GM23338 (cell line): ENCODE results near the gene BHLHA15. TPM values are rescaled to one million over a fixed set of nuclear protein-coding genes. Genes with fewer than 3 reads are reported as not detected.
A peak's percentile ranks its signal among the peaks of the same experiment; 100 is the strongest.

Experiments
- ATAC-seq: fragments of 200-7000 bp; cut with Tn5 transposase; 3 replicates; pipeline ENCODE4 v1.9.1; 2020
- DNase-seq: peaks from one replicate; pipeline ENCODE4 v3.0.0-alpha.2; 2015; ENCODE audit warnings: low spot score
- H2AFZ ChIP-seq: fragments of 200-600 bp; sonication (generic); 2 replicates; pipeline ENCODE4 v1.8.0; 2016; ENCODE audit warnings: antibody characterized with exemption, mild to moderate bottlenecking, moderate library complexity
- H3F3A ChIP-seq: fragments of 200-600 bp; sonication (generic); replicated peaks from 2 replicates; pipeline ENCODE4 v1.8.0; 2017; ENCODE audit warnings: antibody characterized with exemption, mixed run types, low read depth
- H3K27ac ChIP-seq: fragments of 200-600 bp; sonication (generic); 2 replicates; pipeline ENCODE4 v1.6.1; 2016; ENCODE audit warnings: low read depth
- H3K27me3 ChIP-seq: fragments of 200-600 bp; sonication (generic); 2 replicates; pipeline ENCODE4 v1.8.0; 2016; ENCODE audit warnings: mild to moderate bottlenecking, mixed run types, moderate library complexity; ENCODE audit not compliant: insufficient read depth
- H3K36me3 ChIP-seq: fragments of 200-600 bp; sonication (generic); 2 replicates; pipeline ENCODE4 v1.8.0; 2016; ENCODE audit warnings: mild to moderate bottlenecking; ENCODE audit not compliant: insufficient read depth
- H3K4me1 ChIP-seq: fragments of 200-600 bp; sonication (generic); 2 replicates; pipeline ENCODE4 v1.8.0; 2016; ENCODE audit warnings: mild to moderate bottlenecking, moderate library complexity; ENCODE audit not compliant: insufficient read depth
- H3K4me2 ChIP-seq: fragments of 200-600 bp; sonication (generic); 2 replicates; pipeline ENCODE4 v1.7.1; 2017; ENCODE audit warnings: mixed run types
- H3K4me3 ChIP-seq: fragments of 200-600 bp; sonication (generic); 2 replicates; pipeline ENCODE4 v1.6.1; 2016; ENCODE audit warnings: mixed run types
- H3K79me2 ChIP-seq: fragments of 200-600 bp; sonication (generic); replicated peaks from 2 replicates; pipeline ENCODE4 v1.8.0; 2017; ENCODE audit warnings: mild to moderate bottlenecking; ENCODE audit not compliant: insufficient read depth
- H3K9me2 ChIP-seq: fragments of 200-600 bp; sonication (generic); 2 replicates; pipeline ENCODE4 v1.8.0; 2017; ENCODE audit not compliant: insufficient read depth
- H4K20me1 ChIP-seq: fragments of 200-600 bp; sonication (generic); replicated peaks from 2 replicates; pipeline ENCODE4 v1.8.0; 2017; ENCODE audit warnings: mild to moderate bottlenecking; ENCODE audit not compliant: insufficient read depth
- H3K27ac Mint-ChIP-seq: 2 replicates; pipeline ENCODE4 v1.8.0; 2020; ENCODE audit warnings: inconsistent platforms, mild to moderate bottlenecking, moderate library complexity, mixed read lengths
- H3K27me3 Mint-ChIP-seq: 3 replicates; pipeline ENCODE4 v1.8.0; 2022; ENCODE audit warnings: low read depth, mild to moderate bottlenecking, moderate library complexity, mixed read lengths, inconsistent platforms; ENCODE audit not compliant: insufficient read depth, poor library complexity
- H3K36me3 Mint-ChIP-seq: 3 replicates; pipeline ENCODE4 v1.8.0; 2021; ENCODE audit warnings: low read depth, mild to moderate bottlenecking, inconsistent platforms, moderate library complexity, mixed read lengths
- H3K4me1 Mint-ChIP-seq: 3 replicates; pipeline ENCODE4 v1.8.0; 2020; ENCODE audit warnings: mild to moderate bottlenecking, inconsistent platforms, mixed read lengths
- H3K4me3 Mint-ChIP-seq: 3 replicates; pipeline ENCODE4 v1.8.0; 2021; ENCODE audit warnings: moderate library complexity, mild to moderate bottlenecking, inconsistent platforms, mixed read lengths
- H3K9me3 Mint-ChIP-seq: 3 replicates; pipeline ENCODE4 v1.8.0; 2020; ENCODE audit warnings: moderate library complexity, mild to moderate bottlenecking, inconsistent platforms, mixed read lengths
- ZNF114 ChIP-seq: fragments of 250-450 bp; sonication (Bioruptor Pico); IDR thresholded peaks from 2 replicates; pipeline ENCODE4 v1.5.0; 2020; ENCODE audit warnings: mild to moderate bottlenecking, moderate library complexity
- ZNF331 ChIP-seq: fragments of 250-450 bp; sonication (Bioruptor Pico); IDR thresholded peaks from 2 replicates; pipeline ENCODE4 v1.5.0; 2020; ENCODE audit warnings: low read depth, mild to moderate bottlenecking, moderate library complexity
- polyA plus RNA-seq: library from polyadenylated mRNA; unstranded; fragments of >200 nt; fragmentation: Nextera tagmentation; extraction: Ambion mirVana; gene quantifications from 2 replicates; pipeline ENCODE4 v1.2.1, GENCODE V29; 2016
- total RNA-seq: library from RNA; depleted of rRNA; stranded (reverse); fragments of >200 nt; shearing (Covaris generic); gene quantifications from 2 replicates; pipeline ENCODE4 v1.2.3, GENCODE V29; 2014
- TF ChIP-seq, protein P1 (sequence below): fragments of 250-450 bp; sonication (Bioruptor Pico); IDR thresholded peaks from 2 replicates; pipeline ENCODE4 v1.5.0; 2020; ENCODE audit warnings: mild to moderate bottlenecking, moderate library complexity
- TF ChIP-seq, protein P2 (sequence below): IDR thresholded peaks from 2 replicates; pipeline ENCODE4 v1.6.1; 2016; ENCODE audit warnings: antibody characterized with exemption
- TF ChIP-seq, protein P3 (sequence below), 2 experiments: fragments of 200-600 bp in 1 of 2; sonication (generic) in 1 of 2; conservative IDR thresholded peaks; 2 replicates each; pipeline versions ENCODE4 v1.5.1 to v1.6.1; 2016 to 2017; ENCODE audit warnings: antibody characterized with exemption in 2 of 2, low read depth in 2 of 2, mild to moderate bottlenecking in 2 of 2, moderate library complexity in 1 of 2

BHLHA15 gene
- total and polyA plus RNA-seq, 2 experiments from 2014 or later, result 1.4 to 8.3 TPM

DNA sequence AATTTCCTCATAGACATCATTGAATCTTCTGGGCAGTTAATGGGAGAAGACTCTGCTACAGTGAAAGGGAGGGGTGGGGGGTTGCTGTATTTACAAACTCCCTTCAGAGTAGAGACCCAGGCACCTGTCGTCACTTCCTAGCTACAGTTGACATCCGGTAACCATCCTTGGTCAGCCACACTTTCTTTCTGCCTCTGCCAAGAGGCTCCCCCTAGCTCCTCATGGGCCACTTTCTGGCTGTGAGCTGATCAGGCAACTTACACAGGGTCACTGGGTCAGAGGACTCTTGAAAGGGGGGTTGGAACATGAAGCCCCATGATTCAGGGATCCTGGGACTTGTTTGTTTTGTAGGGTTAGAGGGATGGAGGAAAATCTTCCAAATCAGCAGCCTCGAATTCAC, 39.5 kb downstream of the BHLHA15 start:
- DNase-seq, result peak; percentile 44
- Mint-ChIP-seq H3K27me3 (peaks cover 10% of the 10 kb centered on the region), H3K27ac (peak overlapping the region; percentile 80)

DNA sequence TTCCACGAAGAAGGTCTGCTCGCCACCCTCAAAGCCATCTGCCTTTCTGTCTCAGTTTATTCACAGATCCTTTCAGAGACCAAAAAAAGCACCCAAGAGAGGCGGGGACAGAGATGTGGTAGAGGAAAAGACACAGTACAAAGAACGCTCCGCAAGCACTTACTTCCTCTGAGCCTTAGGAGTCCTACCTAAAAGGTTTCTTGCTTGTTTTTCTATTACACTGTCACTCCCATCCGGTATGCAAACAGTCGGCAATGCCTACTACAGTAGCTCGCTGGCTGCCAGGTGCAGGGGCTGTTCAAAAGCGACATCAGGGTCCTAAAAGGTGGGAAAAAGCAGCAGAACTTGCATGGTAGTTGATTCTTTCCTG, 40.0 kb downstream of the BHLHA15 start:
- Histone ChIP-seq H3K27ac (peak overlapping the region; percentile 55; the same call in 1 of the 2 replicates), H3F3A (peaks cover 14% of the 10 kb centered on the region; the same call in 1 of the 2 replicates), H2AFZ (peak overlapping the region; percentile 94), H3K4me2 (peak overlapping the region; percentile 95), H3K36me3 (no peaks in the 10 kb centered on the region), H3K4me3 (peak overlapping the region; percentile 95), H4K20me1 (0 out of 2 replicates have a peak, but pooled peaks cover 3% of the 10 kb centered on the region), H3K9me2 (no peaks in the 10 kb centered on the region), H3K4me1 (peaks cover 19% of the 10 kb centered on the region), H3K79me2 (peaks cover 11% of the 10 kb centered on the region), H3K27me3 (no peaks in the 10 kb centered on the region)
- H3K27ac Mint-ChIP-seq, result no peak overlapping the region
- no peaks in the 10 kb centered on the region; the same call in 2 of the 3 replicates for H3K9me3 Mint-ChIP-seq
- H3K36me3 Mint-ChIP-seq, result peaks cover 3% of the 10 kb centered on the region; the same call in 1 of the 3 replicates
- H3K4me1 Mint-ChIP-seq, result peaks cover 18% of the 10 kb centered on the region
- ATAC-seq (no peak), DNase-seq (peak; percentile 45)
- peaks cover 10% of the 10 kb centered on the region for H3K27me3 Mint-ChIP-seq
- H3K4me3 Mint-ChIP-seq, result peak overlapping the region; percentile 92
- TF ChIP-seq, protein P1, sequence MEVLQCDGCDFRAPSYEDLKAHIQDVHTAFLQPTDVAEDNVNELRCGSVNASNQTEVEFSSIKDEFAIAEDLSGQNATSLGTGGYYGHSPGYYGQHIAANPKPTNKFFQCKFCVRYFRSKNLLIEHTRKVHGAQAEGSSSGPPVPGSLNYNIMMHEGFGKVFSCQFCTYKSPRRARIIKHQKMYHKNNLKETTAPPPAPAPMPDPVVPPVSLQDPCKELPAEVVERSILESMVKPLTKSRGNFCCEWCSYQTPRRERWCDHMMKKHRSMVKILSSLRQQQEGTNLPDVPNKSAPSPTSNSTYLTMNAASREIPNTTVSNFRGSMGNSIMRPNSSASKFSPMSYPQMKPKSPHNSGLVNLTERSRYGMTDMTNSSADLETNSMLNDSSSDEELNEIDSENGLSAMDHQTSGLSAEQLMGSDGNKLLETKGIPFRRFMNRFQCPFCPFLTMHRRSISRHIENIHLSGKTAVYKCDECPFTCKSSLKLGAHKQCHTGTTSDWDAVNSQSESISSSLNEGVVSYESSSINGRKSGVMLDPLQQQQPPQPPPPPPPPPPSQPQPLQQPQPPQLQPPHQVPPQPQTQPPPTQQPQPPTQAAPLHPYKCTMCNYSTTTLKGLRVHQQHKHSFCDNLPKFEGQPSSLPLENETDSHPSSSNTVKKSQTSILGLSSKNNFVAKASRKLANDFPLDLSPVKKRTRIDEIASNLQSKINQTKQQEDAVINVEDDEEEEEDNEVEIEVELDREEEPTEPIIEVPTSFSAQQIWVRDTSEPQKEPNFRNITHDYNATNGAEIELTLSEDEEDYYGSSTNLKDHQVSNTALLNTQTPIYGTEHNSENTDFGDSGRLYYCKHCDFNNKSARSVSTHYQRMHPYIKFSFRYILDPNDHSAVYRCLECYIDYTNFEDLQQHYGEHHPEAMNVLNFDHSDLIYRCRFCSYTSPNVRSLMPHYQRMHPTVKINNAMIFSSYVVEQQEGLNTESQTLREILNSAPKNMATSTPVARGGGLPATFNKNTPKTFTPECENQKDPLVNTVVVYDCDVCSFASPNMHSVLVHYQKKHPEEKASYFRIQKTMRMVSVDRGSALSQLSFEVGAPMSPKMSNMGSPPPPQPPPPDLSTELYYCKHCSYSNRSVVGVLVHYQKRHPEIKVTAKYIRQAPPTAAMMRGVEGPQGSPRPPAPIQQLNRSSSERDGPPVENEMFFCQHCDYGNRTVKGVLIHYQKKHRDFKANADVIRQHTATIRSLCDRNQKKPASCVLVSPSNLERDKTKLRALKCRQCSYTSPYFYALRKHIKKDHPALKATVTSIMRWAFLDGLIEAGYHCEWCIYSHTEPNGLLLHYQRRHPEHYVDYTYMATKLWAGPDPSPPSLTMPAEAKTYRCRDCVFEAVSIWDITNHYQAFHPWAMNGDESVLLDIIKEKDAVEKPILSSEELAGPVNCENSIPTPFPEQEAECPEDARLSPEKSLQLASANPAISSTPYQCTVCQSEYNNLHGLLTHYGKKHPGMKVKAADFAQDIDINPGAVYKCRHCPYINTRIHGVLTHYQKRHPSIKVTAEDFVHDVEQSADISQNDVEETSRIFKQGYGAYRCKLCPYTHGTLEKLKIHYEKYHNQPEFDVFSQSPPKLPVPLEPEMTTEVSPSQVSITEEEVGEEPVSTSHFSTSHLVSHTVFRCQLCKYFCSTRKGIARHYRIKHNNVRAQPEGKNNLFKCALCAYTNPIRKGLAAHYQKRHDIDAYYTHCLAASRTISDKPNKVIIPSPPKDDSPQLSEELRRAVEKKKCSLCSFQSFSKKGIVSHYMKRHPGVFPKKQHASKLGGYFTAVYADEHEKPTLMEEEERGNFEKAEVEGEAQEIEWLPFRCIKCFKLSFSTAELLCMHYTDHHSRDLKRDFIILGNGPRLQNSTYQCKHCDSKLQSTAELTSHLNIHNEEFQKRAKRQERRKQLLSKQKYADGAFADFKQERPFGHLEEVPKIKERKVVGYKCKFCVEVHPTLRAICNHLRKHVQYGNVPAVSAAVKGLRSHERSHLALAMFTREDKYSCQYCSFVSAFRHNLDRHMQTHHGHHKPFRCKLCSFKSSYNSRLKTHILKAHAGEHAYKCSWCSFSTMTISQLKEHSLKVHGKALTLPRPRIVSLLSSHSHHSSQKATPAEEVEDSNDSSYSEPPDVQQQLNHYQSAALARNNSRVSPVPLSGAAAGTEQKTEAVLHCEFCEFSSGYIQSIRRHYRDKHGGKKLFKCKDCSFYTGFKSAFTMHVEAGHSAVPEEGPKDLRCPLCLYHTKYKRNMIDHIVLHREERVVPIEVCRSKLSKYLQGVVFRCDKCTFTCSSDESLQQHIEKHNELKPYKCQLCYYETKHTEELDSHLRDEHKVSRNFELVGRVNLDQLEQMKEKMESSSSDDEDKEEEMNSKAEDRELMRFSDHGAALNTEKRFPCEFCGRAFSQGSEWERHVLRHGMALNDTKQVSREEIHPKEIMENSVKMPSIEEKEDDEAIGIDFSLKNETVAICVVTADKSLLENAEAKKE (CRISPR knock-in tag), result no peak
- TF ChIP-seq, protein P2, sequence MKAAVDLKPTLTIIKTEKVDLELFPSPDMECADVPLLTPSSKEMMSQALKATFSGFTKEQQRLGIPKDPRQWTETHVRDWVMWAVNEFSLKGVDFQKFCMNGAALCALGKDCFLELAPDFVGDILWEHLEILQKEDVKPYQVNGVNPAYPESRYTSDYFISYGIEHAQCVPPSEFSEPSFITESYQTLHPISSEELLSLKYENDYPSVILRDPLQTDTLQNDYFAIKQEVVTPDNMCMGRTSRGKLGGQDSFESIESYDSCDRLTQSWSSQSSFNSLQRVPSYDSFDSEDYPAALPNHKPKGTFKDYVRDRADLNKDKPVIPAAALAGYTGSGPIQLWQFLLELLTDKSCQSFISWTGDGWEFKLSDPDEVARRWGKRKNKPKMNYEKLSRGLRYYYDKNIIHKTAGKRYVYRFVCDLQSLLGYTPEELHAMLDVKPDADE, result no peak
- TF ChIP-seq ZNF331 (CRISPR knock-in tag) (no peak), ZNF114 (no peak)

More for the DNA sequence above, 39.5 kb downstream of the BHLHA15 start:
- Histone ChIP-seq H3K9me2 (no peaks in the 10 kb centered on the region), H3K27ac (peak overlapping the region; percentile 55; the same call in 1 of the 2 replicates), H3K4me1 (peaks cover 19% of the 10 kb centered on the region), H3K4me2 (peak overlapping the region; percentile 95), H3K36me3 (no peaks in the 10 kb centered on the region), H3F3A (peaks cover 14% of the 10 kb centered on the region; the same call in 1 of the 2 replicates), H3K79me2 (peaks cover 11% of the 10 kb centered on the region), H2AFZ (peak overlapping the region; percentile 94), H3K27me3 (no peaks in the 10 kb centered on the region), H4K20me1 (0 out of 2 replicates have a peak, but pooled peaks cover 3% of the 10 kb centered on the region), H3K4me3 (peak overlapping the region; percentile 95)
- TF ChIP-seq, protein P3, sequence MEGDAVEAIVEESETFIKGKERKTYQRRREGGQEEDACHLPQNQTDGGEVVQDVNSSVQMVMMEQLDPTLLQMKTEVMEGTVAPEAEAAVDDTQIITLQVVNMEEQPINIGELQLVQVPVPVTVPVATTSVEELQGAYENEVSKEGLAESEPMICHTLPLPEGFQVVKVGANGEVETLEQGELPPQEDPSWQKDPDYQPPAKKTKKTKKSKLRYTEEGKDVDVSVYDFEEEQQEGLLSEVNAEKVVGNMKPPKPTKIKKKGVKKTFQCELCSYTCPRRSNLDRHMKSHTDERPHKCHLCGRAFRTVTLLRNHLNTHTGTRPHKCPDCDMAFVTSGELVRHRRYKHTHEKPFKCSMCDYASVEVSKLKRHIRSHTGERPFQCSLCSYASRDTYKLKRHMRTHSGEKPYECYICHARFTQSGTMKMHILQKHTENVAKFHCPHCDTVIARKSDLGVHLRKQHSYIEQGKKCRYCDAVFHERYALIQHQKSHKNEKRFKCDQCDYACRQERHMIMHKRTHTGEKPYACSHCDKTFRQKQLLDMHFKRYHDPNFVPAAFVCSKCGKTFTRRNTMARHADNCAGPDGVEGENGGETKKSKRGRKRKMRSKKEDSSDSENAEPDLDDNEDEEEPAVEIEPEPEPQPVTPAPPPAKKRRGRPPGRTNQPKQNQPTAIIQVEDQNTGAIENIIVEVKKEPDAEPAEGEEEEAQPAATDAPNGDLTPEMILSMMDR (conservative IDR thresholded peaks at IDR 0.05; ENCODE audit: low read depth in 2 of 2), result peak in 1 of 2 experiments; percentile 18; a peak in 1 of 4 replicates
- TF ChIP-seq, protein P2, result no peak
- H3K36me3 Mint-ChIP-seq, result peaks cover 3% of the 10 kb centered on the region; the same call in 1 of the 3 replicates
- ATAC-seq, result no peak
- H3K4me3 Mint-ChIP-seq, result peak overlapping the region; percentile 92
- peaks cover 18% of the 10 kb centered on the region for H3K4me1 Mint-ChIP-seq
- no peaks in the 10 kb centered on the region; the same call in 2 of the 3 replicates for H3K9me3 Mint-ChIP-seq
